GM18505 (cell line): Measurements from ENCODE around the gene PBX2.
"Not testable (repeated sequence)": the region's sequence is repeated elsewhere in the genome, so short reads cannot be mapped to it uniquely, and the experiment has no call there.

Experiments
- ATAC-seq: cut with Tn5 transposase; IDR thresholded peaks from one replicate; pipeline ENCODE4 v1.9.1; 2021; ENCODE audit not compliant: unreplicated experiment
- POLR2A ChIP-seq: IDR thresholded peaks from 4 replicates; pipeline ENCODE4 v1.6.1; 2011; ENCODE audit warnings: borderline replicate concordance; ENCODE audit not compliant: insufficient read depth, insufficient read length; ENCODE audit errors: extremely low read depth

The PBX2 gene

DNA sequence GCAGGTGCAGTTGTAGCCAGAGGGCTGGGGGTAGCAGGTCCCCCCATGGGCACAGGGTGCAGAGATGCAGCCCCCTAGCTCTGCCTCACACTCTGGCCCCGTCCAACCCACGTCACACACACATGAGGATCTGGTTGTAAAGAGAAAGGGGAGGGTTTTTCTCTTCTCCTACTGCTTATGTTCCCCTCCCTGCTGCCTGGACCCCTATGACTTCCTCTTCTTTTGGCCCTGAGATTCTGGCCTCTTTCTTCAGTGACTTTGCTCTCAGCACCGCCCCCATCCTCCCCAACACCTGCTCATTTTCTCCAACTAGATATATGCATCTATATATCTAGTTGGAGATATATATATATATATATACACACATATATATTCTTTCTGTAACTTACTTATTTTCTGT lies 24.1 kb upstream of the PBX2 start:
- no peak for TF ChIP-seq POLR2A
- ATAC-seq = no peak

DNA sequence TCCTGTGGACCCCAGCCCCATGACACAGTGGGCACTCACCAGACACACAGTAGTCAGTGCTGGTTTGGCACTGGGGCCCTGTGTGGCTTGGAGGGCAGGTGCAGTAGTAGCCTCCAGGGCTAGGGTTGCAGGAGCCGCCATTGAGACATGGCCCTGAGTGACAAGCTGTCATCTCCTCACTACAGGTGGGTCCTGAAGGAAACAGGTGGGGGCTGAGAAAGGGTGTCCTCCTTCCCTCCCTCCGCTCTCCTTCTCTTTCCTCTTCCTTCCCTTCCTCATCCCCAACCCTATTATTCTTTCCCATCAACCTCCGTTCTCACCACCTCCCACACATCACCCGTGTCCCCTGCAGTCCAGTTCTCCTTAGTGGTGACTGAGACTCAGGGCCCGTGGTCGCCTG lies 23.6 kb upstream of the PBX2 start:
- no peak for TF ChIP-seq POLR2A
- ATAC-seq = no peak

DNA sequence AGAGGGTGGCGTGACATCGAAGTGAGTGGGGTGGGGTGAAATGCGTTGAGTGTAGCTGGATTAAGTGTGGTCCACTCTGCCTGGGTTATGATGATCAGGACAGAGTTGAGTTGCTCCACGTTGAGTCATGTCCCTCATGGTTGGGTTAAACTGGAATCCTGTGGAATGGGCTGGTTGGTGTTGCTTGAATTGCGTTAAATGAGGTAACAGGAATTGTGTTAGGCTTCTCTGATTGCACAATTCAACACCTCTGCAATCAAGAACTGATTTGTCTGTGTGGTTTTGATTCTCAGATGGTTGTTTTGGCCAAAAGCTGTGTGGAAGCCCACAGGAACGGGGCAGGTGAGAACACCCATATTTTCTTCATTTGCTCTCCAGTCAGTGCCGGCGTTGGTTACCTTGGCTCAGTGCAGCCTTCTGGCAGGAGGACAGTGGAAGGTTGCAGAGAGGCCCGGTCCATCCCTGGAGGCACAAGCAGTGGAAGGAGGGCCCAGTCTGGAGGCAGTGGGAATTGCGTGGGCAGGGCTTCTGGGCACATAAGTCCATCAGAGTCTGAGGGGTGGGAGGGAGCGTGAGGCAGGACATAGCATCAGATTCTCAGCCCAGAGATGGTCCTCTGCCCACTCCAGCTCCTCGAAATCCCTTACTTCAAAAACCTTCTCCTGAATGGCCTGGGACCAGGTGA lies 22.2 kb upstream of the PBX2 start:
- ATAC-seq = no peak

DNA sequence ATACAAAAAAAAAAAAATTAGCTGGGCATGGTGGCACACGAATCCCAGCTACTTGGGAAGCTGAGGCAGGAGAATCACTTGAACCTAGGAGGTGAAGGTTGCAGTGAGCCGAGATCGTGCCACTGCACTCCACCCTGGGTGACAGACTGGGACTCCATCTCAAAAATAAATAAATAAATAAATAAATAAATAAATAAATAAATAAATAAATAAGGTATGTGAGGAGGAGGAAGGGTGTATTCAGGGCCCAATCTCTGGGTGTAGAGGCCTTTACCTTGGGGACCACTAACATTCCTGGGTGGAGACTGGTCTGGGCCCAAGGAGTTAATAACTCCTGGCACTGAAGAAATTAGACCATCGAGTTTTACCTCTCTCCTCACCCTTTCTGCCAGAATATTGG lies 21.4 kb upstream of the PBX2 start:
- ATAC-seq = not testable (repeated sequence)

More for the DNA sequence above, 22.2 kb upstream of the PBX2 start:
- TF ChIP-seq POLR2A = no peak

DNA sequence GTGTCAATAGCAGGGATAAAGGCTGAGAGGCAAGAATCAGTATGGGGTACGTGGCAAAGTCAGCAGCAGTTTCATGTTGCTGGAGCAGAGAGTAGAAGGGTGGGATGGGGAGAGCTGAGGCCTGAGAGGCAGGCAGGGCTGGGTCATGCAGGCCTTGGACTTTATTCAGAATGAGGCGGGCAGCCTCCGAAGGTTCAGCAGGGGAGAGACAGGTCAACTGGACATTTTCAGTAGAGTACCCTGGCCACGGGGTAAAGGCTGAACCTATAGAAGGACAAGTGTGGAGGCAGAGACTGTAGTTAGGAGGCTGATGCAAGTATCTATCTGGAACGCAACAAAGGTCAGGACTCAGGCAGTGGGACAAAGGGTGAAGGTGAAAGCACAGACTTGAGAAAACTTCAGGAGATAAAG lies 20.2 kb upstream of the PBX2 start:
- no peak for ATAC-seq
- no peak for TF ChIP-seq POLR2A

DNA sequence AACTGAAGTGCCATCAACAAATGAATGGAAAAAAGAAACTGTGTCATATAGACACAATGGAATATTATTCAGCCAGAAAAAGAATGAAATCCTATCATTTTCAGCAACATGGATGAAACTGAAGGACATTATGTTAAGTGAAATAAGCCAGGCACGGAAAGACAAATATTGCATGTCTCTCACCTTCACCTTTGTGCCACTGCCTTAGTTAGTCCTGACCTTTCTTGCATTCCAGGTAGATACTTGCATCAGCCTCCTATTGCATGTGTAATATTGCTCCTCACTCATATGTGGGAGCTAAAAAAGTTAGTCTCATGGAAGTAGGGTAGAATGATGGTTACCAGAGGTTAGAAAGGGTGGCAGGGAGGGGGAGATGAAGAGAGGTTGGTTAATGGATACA lies 19.0 kb upstream of the PBX2 start:
- no peak for ATAC-seq
- no peak for TF ChIP-seq POLR2A

DNA sequence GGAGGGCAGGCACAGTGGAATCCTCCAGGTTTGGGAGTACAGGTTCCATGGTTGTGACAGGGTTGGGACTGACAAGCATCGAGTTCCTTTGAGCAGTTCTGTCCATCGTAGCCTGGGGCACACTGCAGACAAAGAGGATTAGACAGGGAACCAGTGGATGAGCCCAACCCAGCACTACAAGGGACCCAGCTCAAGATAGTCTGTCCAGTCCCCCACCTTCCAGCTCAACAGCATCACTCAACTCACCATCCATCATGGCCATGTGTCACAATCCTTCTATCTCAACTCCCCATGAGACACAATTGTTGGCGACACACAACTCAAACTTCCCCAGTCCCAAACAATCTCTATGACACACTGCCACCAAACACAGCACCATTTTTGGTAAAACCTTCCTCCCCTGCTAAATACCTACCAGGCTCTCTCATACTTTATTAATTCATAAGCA lies 14.3 kb upstream of the PBX2 start:
- TF ChIP-seq POLR2A = no peak
- no peak for ATAC-seq

DNA sequence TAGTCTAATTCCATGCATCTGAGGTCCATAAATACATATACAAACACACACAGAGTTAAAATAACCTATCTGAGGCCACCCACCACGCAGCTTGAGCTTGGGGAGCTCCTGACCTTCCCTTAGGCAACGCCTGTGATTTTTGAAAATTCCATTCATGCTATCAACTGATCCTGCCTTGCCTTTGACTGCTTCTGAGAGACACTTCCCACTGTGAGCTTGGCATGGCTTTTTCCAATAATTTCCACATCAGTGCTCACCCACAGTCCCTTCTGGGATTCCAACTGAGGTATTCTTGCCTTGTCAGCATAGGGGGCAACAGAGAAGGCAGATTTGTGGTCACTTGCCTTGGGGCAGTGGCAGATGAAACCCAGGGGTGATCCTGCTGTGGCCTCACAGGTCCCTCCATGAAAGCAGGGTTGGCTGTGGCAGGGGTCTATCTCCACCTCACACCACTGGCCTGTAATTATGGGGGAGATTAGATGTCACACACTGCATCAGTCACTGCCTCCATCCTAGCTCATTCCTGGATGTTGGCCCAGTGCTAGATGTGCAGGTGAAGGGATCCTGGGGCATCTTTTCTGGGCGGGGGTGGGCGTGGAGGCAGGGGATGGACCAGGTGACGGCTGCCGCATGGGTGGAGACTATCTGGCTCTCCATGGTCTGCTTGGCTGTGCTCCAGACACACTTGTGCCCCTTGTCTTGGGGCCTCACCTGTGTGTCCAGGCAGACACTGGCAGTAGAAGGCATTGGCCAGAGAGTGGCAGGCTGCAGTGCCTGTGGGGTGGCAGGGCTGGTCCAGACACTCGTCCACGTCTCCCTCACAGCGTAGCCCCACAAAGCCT lies 13.6 kb upstream of the PBX2 start:
- no peak for ATAC-seq
- TF ChIP-seq POLR2A = no peak

DNA sequence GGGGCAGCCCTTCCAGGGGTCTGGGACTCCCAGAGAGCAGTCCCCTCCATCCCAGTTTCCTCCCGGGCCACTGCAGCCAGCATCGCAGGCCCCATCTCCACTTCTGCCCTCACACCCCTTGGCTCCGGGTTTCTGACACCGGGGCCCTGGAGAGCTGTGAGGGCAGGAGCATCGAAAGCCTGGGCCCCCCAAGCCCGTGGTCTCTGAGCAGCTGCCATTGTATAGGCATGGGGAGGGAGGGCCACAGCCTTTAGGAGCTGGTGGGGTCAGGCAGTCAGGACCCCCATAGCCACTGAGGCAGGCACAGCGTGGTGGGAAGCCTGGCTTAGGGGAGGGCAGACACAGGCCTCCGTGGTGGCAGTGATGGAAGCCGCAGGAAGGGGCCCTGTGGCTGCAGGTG lies 12.2 kb upstream of the PBX2 start:
- no peak for TF ChIP-seq POLR2A
- ATAC-seq = no peak

DNA sequence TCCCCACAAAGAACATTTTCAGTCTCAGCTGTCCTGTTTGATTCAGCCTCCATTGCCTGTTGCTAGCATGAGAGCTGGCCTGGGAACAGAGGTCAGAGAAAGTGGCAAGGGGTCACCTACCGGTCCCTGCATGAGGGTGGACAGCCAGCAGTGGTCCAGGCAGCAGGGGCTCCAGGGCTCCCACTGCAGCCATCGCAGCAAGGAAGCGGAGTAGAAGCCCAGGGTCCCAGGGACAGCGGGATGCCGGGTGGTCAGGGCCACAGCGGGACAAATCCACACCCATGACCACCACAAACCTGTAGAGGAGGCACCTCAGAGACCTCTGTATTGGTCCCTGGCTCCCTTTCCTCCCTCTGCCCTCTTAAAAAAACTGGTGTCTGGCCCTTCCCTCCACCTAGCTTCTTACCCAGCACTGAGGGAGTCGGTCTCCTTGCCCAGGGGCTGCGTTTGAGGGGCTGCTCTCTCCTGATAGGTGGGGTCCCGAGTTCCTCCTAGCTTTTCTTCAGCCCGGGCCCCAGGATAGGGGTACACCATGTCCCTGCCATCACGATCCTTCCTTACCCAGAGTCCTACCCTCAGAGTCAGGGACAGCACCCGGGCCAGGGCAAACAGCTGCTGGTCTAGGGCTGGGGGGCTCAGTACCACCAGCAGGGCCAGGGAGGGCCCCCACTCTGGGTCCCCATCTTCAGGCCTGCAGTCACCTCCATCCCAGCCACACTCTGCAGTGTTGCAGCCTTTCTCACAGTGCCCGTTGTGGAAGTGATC lies 10.9 kb upstream of the PBX2 start:
- TF ChIP-seq POLR2A = no peak
- no peak for ATAC-seq

DNA sequence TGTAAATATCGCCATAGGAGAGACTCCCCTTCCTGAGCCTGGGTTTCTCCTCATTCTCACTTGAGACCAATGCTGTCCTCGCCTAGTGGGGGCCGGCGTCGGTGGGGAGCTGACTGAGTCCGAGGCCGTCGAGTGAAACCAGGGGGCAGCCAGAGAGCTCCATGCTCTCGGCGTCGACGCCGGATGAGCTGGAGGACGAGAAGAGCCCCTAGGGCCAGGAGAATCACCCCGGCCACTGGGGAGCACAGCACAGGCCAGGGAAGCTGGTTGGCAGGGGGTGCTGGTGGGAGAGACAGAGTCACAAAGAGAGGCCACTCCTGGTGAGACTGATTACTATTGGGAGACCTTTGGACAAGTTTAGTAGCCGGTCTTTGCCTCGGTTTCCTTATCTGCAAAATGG lies 8.9 kb upstream of the PBX2 start:
- no peak for ATAC-seq
- no peak for TF ChIP-seq POLR2A

DNA sequence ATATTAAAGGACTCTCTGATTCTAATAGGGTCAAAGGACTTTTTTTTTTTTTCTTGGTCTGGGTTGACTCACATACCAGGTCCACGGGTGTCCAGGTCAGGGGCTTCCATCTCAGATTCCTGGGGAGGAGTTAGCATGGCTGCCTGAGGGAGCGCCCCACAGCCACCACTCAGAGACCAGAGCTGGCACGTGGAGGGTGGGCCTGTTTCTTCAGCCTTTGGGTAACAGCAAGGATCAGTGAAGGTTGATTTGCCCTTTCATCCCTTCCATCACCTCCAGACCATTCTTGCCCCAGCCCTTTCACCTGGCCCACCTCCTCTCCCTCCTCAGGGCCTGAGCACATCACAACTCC lies 8.3 kb upstream of the PBX2 start:
- no peak for ATAC-seq
- no peak for TF ChIP-seq POLR2A

DNA sequence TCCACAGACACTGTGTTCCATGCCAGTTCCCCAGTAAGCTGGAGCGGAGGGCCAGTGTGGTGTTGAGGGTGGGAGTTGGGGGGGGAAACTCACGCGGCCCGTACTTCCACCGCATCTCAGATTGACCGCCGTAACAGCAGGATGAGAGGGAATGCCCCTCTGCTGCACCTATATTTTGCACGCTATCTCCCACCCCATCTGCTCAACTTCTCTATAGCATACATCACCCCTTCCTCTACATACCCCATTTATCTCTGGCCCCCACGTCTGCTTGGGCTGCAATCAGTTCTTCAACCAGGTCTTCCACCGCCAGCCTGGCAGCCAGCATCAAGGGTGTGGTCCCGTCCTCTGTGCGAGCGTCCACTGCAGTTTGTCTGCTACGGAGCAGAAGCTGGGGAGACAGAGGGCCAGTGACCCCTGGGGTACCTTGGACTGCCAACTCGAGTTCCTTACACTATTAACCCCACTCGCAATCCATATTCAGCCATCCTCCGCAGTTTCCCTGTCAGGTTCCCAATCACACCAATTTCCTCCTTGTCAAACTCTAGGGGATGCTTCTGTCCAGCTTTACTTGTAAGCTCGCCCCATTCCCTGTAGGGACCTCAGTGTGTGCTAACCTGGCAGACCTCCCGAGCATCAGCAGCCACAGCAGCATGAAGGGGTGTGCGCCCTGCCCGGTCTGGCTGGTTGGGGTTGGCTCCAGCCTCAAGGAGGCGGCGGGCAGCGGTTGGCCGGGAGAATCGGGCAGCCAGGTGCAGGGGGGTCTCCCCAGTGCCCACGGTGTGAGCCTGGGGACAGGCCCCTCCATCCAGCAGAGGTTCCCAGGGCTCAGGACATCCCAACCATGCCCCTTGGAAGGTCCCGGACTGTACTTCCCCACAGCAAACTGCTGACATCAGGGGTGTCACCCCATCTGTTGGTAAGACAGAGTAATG lies 6.9 kb upstream of the PBX2 start:
- TF ChIP-seq POLR2A = no peak

DNA sequence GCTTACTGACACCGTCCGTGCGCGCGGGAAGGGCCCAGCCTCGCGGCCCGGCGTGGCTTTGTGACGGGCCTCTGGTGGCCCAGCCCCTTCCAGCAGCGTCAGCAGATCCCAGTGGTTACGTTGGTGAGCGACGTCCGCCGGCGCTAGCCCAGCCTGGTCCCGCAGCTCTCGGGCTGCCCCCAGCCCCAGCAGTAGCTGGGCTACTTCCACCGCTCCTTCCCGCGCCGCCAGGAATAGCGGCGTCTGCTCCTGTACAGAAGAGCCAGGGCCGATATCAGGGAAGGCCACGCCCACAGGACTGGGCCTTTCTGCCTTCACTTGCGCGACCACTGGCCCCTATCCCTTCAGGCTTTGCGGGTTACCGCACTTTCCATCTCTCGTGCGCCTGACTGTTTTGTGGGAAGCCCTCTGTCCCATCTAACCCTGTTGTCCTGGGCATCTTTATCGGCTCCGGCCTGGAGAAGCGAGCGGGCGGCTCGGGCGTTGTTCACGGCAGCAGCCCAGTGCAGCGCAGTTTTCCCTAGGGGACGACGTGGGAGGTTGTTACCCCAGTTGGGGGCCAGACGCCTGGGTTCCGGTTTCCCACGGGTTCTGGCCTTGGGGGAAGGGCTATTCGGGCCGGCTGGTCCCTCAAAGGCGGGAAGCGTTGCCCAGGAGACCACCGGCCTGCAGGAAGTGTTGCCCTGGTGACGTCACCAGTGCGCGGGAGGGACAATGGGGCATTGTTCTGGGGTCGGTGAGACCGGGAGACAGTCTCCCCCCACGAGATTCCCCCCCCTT lies 6.1 kb upstream of the PBX2 start:
- TF ChIP-seq POLR2A = peak; percentile 88
- ATAC-seq = peak; percentile 79

More for the DNA sequence above, 6.9 kb upstream of the PBX2 start:
- no peak for ATAC-seq
